Activated T-cell treated with anti-CD3 and anti-CD28 coated beads, Interleukin-2, amount 50 U/mL, for 24 hours (primary cell): ENCODE data around the gene PTPRG.

ENCODE experiments used
- DNase-seq: peaks from one replicate; pipeline ENCODE4 v3.0.0-alpha.2; 2020
- H3K27ac Mint-ChIP-seq: 2 replicates; pipeline ENCODE4 v1.8.0; 2020; ENCODE audit warnings: mild to moderate bottlenecking, mixed read lengths
- H3K27me3 Mint-ChIP-seq: 2 replicates; pipeline ENCODE4 v1.8.0; 2020; ENCODE audit warnings: mixed read lengths
- H3K36me3 Mint-ChIP-seq: 2 replicates; pipeline ENCODE4 v1.8.0; 2020; ENCODE audit warnings: low read depth, mixed read lengths
- H3K4me1 Mint-ChIP-seq: 2 replicates; pipeline ENCODE4 v1.8.0; 2020; ENCODE audit warnings: low read depth, mixed read lengths
- H3K4me3 Mint-ChIP-seq: 2 replicates; pipeline ENCODE4 v1.8.0; 2020; ENCODE audit warnings: mild to moderate bottlenecking, moderate library complexity, mixed read lengths
- H3K9me3 Mint-ChIP-seq: 2 replicates; pipeline ENCODE4 v1.8.0; 2020; ENCODE audit warnings: mixed read lengths

The PTPRG gene

GRCh38 chr3:61780455-61781228, 219.3 kb downstream of the PTPRG start:
- Mint-ChIP-seq H3K27me3 (no peaks in the 10 kb centered on the region), H3K9me3 (peaks cover 2% of the 10 kb centered on the region), H3K4me3 (no peak overlapping the region), H3K27ac (no peak overlapping the region), H3K36me3 (no peaks in the 10 kb centered on the region), H3K4me1 (no peaks in the 10 kb centered on the region)
- no peak for DNase-seq

DNA sequence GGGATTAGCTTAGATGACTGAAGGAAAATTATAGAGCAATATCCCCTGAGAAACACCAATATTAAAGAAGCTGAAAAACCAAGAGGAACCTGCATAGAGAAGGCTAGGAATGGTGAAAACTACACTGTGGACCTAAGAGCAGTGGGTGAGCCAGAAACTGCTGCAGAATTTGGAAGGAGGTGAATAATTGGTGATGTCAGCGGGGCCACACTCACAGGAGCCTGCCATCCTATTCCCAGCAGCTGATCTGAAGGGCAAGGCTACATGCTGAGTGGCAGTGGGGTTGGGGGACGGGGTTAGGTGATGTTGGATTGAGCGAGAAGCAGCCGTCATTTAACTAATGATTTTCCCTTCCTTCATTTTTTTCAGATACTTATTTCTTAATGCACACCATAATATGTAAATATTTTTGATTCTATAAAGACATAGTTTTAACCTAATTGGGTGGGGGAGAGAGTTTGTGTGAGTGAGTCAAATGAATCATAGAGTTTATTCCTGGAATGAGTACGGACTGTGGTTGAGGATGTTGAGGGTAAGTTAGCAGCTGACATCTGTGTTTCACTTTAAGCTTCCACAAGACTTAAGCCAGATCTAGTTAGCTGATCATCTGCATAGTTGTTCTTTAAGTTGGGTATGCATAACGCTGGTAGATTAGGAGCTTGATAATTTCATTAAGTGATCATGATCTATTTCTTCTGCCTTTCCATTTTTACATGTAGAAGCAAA, 222.8 kb downstream of the PTPRG start:
- H3K4me3 Mint-ChIP-seq, result no peak overlapping the region

DNA sequence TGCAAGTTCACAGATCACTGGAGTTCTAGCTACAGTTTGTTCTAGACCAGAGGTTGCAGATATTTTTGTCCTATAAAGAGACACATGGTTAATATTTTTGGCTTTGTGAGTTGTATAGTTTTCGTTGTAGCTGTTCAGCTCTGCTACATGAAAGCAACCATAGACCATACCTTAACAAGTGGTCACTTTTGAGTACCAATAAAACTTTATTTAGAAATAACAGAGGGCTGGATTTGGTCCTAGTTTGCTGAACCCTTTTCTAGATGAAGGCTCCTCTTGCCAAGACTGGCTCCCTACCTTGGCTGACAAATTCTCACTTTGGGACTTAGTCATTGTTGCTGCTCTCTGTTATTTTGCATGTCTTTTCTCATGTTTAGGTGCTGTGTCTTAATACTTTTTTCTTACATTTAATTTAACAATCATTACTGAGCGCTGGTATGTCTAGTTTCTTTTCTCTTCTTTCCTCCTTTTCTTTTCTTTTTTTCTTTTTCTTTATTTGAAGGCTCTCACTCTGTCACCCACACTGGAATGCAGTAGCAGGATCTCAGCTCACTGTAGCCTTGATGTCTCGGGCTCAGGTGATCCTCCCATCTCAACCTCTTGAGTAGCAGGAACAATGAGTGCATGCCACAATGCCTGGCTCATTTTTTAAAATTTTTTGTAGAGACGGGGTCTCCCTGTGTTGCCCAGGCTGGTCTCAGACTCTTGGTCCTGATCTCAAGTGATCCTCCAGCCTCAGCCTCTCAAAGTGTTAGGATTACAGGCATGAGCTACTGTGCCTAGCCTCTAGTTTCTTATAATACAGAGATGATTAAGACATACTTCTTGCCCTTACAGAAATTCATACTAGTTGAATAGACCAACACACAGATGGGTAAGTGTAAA, 227.5 kb downstream of the PTPRG start:
- Mint-ChIP-seq H3K27me3 (no peaks in the 10 kb centered on the region), H3K27ac (no peak overlapping the region), H3K4me3 (no peak overlapping the region), H3K9me3 (peaks cover 4% of the 10 kb centered on the region), H3K36me3 (no peaks in the 10 kb centered on the region), H3K4me1 (no peaks in the 10 kb centered on the region)
- no peak for DNase-seq

More for the DNA sequence above, 222.8 kb downstream of the PTPRG start:
- Mint-ChIP-seq H3K27me3 (no peaks in the 10 kb centered on the region), H3K4me1 (no peaks in the 10 kb centered on the region), H3K27ac (no peak overlapping the region), H3K9me3 (peaks cover 4% of the 10 kb centered on the region), H3K36me3 (no peaks in the 10 kb centered on the region)
- DNase-seq, result no peak

DNA sequence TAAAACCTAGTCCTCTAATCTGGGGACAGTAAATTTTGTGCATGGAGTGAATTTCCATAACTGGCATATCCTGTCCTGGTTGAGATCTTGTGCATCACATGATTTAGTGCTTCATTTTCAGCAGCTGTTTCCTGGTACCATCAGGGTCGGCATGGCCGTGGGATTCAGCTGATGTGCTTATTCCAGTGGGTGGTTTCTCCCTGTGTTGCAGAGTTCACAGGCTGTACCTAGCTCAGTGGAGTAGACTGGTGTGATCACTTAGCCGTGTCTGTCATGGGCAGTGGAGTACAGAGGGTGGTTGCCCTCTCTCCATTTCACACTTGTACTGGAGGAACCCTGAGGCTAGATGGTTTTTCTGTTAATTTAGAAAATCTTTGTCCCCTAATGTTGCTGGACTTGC, 228.5 kb downstream of the PTPRG start:
- no peak overlapping the region for H3K27ac Mint-ChIP-seq
- H3K9me3 Mint-ChIP-seq, result peaks cover 2% of the 10 kb centered on the region
- no peak for DNase-seq
- no peaks in the 10 kb centered on the region for H3K27me3 Mint-ChIP-seq
- no peaks in the 10 kb centered on the region for H3K4me1 Mint-ChIP-seq
- H3K4me3 Mint-ChIP-seq, result no peak overlapping the region
- no peaks in the 10 kb centered on the region for H3K36me3 Mint-ChIP-seq

DNA sequence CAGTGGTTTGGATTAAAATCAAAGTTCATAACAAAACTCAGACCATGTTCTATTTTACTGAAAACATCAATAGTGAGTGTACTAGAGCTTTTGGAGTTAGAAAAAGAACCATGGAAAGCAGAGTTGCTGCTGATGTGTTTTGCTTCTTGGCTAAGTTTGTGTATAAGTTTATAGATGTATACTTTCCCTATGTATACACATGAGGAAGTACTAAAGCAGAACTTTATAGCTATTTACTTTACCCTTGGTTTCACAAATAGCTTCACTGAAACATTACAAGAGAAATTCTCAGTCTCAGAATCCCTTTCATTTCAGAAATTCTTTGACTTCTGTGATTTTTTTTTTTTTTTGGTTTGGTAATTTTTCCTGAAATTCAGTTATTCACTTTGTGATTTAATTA, 229.0 kb downstream of the PTPRG start:
- no peak for DNase-seq
- Mint-ChIP-seq H3K4me3 (no peak overlapping the region), H3K36me3 (no peaks in the 10 kb centered on the region)

GRCh38 chr3:61793056-61793455, 231.7 kb downstream of the PTPRG start:
- H3K27ac Mint-ChIP-seq, result no peak overlapping the region
- no peaks in the 10 kb centered on the region for H3K36me3 Mint-ChIP-seq
- no peak overlapping the region for H3K4me3 Mint-ChIP-seq
- DNase-seq, result no peak
- H3K27me3 Mint-ChIP-seq, result no peaks in the 10 kb centered on the region
- no peaks in the 10 kb centered on the region for H3K9me3 Mint-ChIP-seq
- H3K4me1 Mint-ChIP-seq, result no peaks in the 10 kb centered on the region

More for the DNA sequence above, 229.0 kb downstream of the PTPRG start:
- Mint-ChIP-seq H3K27ac (no peak overlapping the region), H3K4me1 (no peaks in the 10 kb centered on the region), H3K9me3 (peaks cover 2% of the 10 kb centered on the region), H3K27me3 (no peaks in the 10 kb centered on the region)

- Mint-ChIP-seq H3K4me3 (no peak overlapping the region), H3K36me3 (no peaks in the 10 kb centered on the region), H3K4me1 (no peaks in the 10 kb centered on the region), H3K9me3 (no peaks in the 10 kb centered on the region), H3K27me3 (no peaks in the 10 kb centered on the region), H3K27ac (no peak overlapping the region)
- DNase-seq, result no peak
These were observed 232.2 kb downstream of the PTPRG start for GRCh38 chr3:61793521-61793920.

DNA sequence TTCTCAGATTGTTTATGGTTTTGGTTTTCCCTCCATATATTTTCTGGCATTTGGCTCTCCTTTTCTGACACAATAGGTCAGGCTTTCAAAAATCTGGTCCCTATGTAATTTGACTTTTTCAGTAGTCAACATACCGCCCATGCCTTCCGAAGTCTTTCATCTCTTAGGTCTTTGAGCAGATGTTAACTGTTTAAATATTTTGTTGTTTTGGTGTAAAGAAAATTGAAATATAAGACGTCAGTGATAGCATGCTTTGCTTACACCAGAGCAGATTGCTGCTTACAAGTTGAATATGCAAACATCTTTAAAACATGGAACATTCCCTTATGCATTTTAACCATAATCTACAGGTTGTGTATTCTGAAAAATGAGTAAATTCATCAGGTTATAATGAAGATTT, 233.0 kb downstream of the PTPRG start:
- H3K27me3 Mint-ChIP-seq, result no peaks in the 10 kb centered on the region
- H3K36me3 Mint-ChIP-seq, result no peaks in the 10 kb centered on the region
- no peak for DNase-seq
- no peaks in the 10 kb centered on the region for H3K9me3 Mint-ChIP-seq
- no peak overlapping the region for H3K4me3 Mint-ChIP-seq
- H3K4me1 Mint-ChIP-seq, result no peaks in the 10 kb centered on the region
- no peak overlapping the region for H3K27ac Mint-ChIP-seq

- no peak overlapping the region for H3K4me3 Mint-ChIP-seq
- no peak overlapping the region for H3K27ac Mint-ChIP-seq
- no peaks in the 10 kb centered on the region for H3K36me3 Mint-ChIP-seq
- H3K4me1 Mint-ChIP-seq, result no peaks in the 10 kb centered on the region
- no peaks in the 10 kb centered on the region for H3K9me3 Mint-ChIP-seq
- no peak for DNase-seq
- no peaks in the 10 kb centered on the region for H3K27me3 Mint-ChIP-seq
These were observed 233.6 kb downstream of the PTPRG start for GRCh38 chr3:61794961-61795360.

GRCh38 chr3:61796088-61796680, 234.8 kb downstream of the PTPRG start:
- H3K27me3 Mint-ChIP-seq, result peaks cover 2% of the 10 kb centered on the region
- H3K36me3 Mint-ChIP-seq, result no peaks in the 10 kb centered on the region
- DNase-seq, result no peak
- H3K4me3 Mint-ChIP-seq, result no peak overlapping the region
- no peak overlapping the region for H3K27ac Mint-ChIP-seq
- no peaks in the 10 kb centered on the region for H3K9me3 Mint-ChIP-seq
- no peaks in the 10 kb centered on the region for H3K4me1 Mint-ChIP-seq

DNA sequence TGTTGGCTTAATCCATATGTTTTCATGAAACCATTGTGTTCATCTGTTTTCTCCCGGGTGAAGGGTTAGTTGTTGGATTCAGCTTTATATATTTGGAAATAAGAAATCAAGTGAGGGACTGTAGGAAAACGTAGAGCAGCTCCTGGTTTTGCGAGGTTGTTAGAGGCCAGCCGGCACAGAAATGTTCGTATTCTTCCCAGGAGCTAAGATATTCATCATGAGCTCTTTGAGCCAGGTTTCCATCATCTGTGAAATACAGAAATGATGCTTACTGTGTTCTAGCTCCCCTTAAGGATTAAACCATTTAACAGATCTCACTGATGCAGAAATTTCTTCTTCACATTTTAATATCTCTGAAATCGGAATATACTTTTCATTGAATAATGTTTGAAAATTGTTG, 235.5 kb downstream of the PTPRG start:
- H3K27ac Mint-ChIP-seq, result no peak overlapping the region
- H3K4me3 Mint-ChIP-seq, result no peak overlapping the region
- peaks cover 2% of the 10 kb centered on the region for H3K27me3 Mint-ChIP-seq
- DNase-seq, result no peak
- H3K36me3 Mint-ChIP-seq, result no peaks in the 10 kb centered on the region
- no peaks in the 10 kb centered on the region for H3K9me3 Mint-ChIP-seq
- H3K4me1 Mint-ChIP-seq, result no peaks in the 10 kb centered on the region

DNA sequence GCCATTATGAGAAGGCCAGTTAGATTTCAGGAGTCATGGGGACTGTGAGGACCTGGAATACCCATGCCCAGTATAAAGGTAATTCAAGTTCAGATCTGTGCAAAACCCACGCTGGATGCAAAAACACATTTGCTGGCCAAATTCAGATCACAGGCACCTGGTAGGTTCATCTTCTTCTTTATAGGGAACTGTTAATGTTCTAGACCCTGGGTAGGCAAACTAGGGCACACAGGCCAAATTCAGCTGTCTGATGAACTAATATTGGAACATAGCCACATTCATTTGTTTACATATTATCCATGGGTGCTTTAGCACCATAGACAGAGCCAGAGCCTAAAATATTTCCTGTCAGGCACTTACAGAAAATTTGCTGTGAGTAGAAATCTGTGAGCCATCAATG, 241.4 kb downstream of the PTPRG start:
- H3K4me3 Mint-ChIP-seq, result no peak overlapping the region
- no peaks in the 10 kb centered on the region for H3K4me1 Mint-ChIP-seq
- no peaks in the 10 kb centered on the region for H3K36me3 Mint-ChIP-seq
- peaks cover 2% of the 10 kb centered on the region for H3K27me3 Mint-ChIP-seq
- DNase-seq, result no peak
- H3K27ac Mint-ChIP-seq, result no peak overlapping the region
- no peaks in the 10 kb centered on the region for H3K9me3 Mint-ChIP-seq

GRCh38 chr3:61803983-61804382, 242.6 kb downstream of the PTPRG start:
- no peaks in the 10 kb centered on the region for H3K4me1 Mint-ChIP-seq
- peaks cover 2% of the 10 kb centered on the region for H3K27me3 Mint-ChIP-seq
- H3K4me3 Mint-ChIP-seq, result no peak overlapping the region
- H3K9me3 Mint-ChIP-seq, result no peaks in the 10 kb centered on the region
- DNase-seq, result no peak
- H3K27ac Mint-ChIP-seq, result no peak overlapping the region
- H3K36me3 Mint-ChIP-seq, result no peaks in the 10 kb centered on the region

GRCh38 chr3:61804782-61805181, 243.4 kb downstream of the PTPRG start:
- H3K4me1 Mint-ChIP-seq, result no peaks in the 10 kb centered on the region
- no peaks in the 10 kb centered on the region for H3K9me3 Mint-ChIP-seq
- DNase-seq, result no peak
- H3K4me3 Mint-ChIP-seq, result no peak overlapping the region
- H3K27ac Mint-ChIP-seq, result no peak overlapping the region
- peaks cover 2% of the 10 kb centered on the region for H3K27me3 Mint-ChIP-seq
- no peaks in the 10 kb centered on the region for H3K36me3 Mint-ChIP-seq
